B cell (primary cell): ENCODE measurements around the gene TEX52. TPM values are rescaled to one million over a fixed set of nuclear protein-coding genes. Genes with fewer than 3 reads are reported as not detected.
A peak's percentile ranks its signal among the peaks of the same experiment; 100 is the strongest.

Experiments
- ATAC-seq: fragments of 200-7000 bp; cut with Tn5 transposase; one replicate; pipeline ENCODE4 v1.10.0; 2021; ENCODE audit warnings: low read depth, mild to moderate bottlenecking, moderate number of reproducible peaks, moderate library complexity
- CTCF ChIA-PET: fragments of 350-600 bp; sonication (Branson Sonifier 250); formaldehyde crosslinking; loops from one replicate; lab custom pipeline; 2021; ENCODE audit warnings: antibody characterized with exemption, inconsistent platforms; lab: Charles Lee
- POLR2A ChIA-PET: fragments of 350-600 bp; sonication (Branson Sonifier 250); formaldehyde crosslinking; loops from one replicate; lab custom pipeline; 2021; ENCODE audit warnings: antibody characterized with exemption; lab: Charles Lee
- DNase-seq: peaks from one replicate; pipeline ENCODE4 v3.0.0; 2013
- H2AFZ ChIP-seq: 2 replicates; pipeline ENCODE4 v1.6.1; 2012; ENCODE audit warnings: mild to moderate bottlenecking, low read depth, low read length; ENCODE audit not compliant: insufficient read depth, poor library complexity, severe bottlenecking
- H3K27ac ChIP-seq, 2 donors: 1 replicate in 1 of 2; 2 replicates in 1 of 2; pipeline ENCODE4 v1.5.1; 2012 to 2013; ENCODE audit warnings: low read length in 2 of 2, mild to moderate bottlenecking in 2 of 2, moderate library complexity in 1 of 2
- H3K27me3 ChIP-seq, 4 experiments: fragments of 200-600 bp in 1 of 4; sonication (generic) in 1 of 4; replicated peaks in 1 of 4; 1 replicate in 2 of 4; 2 replicates in 2 of 4; pipeline versions ENCODE4 v1.6.1 to v1.7.0; 2013 to 2016; ENCODE audit warnings: low read length in 3 of 4, mild to moderate bottlenecking in 2 of 4, mixed read lengths in 1 of 4, moderate library complexity in 1 of 4; ENCODE audit not compliant: insufficient read depth in 4 of 4, control insufficient read depth in 3 of 4; ENCODE audit errors: control extremely low read depth in 1 of 4
- H3K36me3 ChIP-seq, 2 experiments: replicated peaks in 1 of 2; 1 replicate in 1 of 2; 2 replicates in 1 of 2; pipeline versions ENCODE4 v1.6.1 to v1.7.1; 2013; ENCODE audit warnings: low read length in 1 of 2; ENCODE audit not compliant: insufficient read depth in 2 of 2, control insufficient read depth in 1 of 2; ENCODE audit errors: control extremely low read depth in 1 of 2, extremely low read depth in 1 of 2
- H3K4me1 ChIP-seq, 2 donors: fragments of 200-600 bp in 1 of 2; sonication (generic) in 1 of 2; 1 replicate in 1 of 2; 2 replicates in 1 of 2; pipeline versions ENCODE4 v1.5.1 to v1.6.1; 2013 to 2017; ENCODE audit warnings: low read length in 2 of 2; ENCODE audit not compliant: control insufficient read depth in 2 of 2, insufficient read depth in 2 of 2
- H3K4me2 ChIP-seq: replicated peaks from 2 replicates; pipeline ENCODE3; 2012; ENCODE audit warnings: mild to moderate bottlenecking, low read depth, low read length; ENCODE audit not compliant: poor library complexity, severe bottlenecking
- H3K4me3 ChIP-seq, 5 experiments: fragments of 200-600 bp in 1 of 5; sonication (generic) in 1 of 5; 1 replicate in 3 of 5; 2 replicates in 2 of 5; pipeline versions ENCODE4 v1.5.1 to v1.7.0; 2011 to 2016; ENCODE audit warnings: low read length in 4 of 5, mild to moderate bottlenecking in 4 of 5, low read depth in 2 of 5, control low read depth in 1 of 5, moderate library complexity in 1 of 5; ENCODE audit not compliant: insufficient read depth in 1 of 5; ENCODE audit errors: control extremely low read depth in 1 of 5, extremely low read depth in 1 of 5
- H3K79me2 ChIP-seq: fragments of 200-600 bp; sonication (generic); one replicate; pipeline ENCODE4 v1.6.0; 2016; ENCODE audit warnings: low read length; ENCODE audit not compliant: control insufficient read depth, insufficient read depth
- H3K9ac ChIP-seq: fragments of 200-600 bp; sonication (generic); 2 replicates; pipeline ENCODE4 v1.6.1; 2017; ENCODE audit warnings: mild to moderate bottlenecking, low read length, moderate library complexity
- H3K9me3 ChIP-seq, 3 donors: one replicate each; pipeline versions ENCODE4 v1.6.1 to v1.7.1; 2013; ENCODE audit warnings: low read length in 2 of 3; ENCODE audit not compliant: control insufficient read depth in 2 of 3, insufficient read depth in 1 of 3; ENCODE audit errors: control extremely low read depth in 1 of 3
- H4K20me1 ChIP-seq: 2 replicates; pipeline ENCODE4 v1.6.0; 2012; ENCODE audit warnings: mild to moderate bottlenecking, low read length; ENCODE audit not compliant: insufficient read depth, control insufficient read depth, poor library complexity, severe bottlenecking
- H3K27ac Mint-ChIP-seq: one replicate; pipeline ENCODE4 v1.8.0; 2021; ENCODE audit warnings: mixed read lengths
- H3K27me3 Mint-ChIP-seq: one replicate; pipeline ENCODE4 v1.8.0; 2021; ENCODE audit warnings: mixed read lengths
- H3K4me1 Mint-ChIP-seq: one replicate; pipeline ENCODE4 v1.8.0; 2021; ENCODE audit warnings: mixed read lengths
- H3K4me3 Mint-ChIP-seq: one replicate; pipeline ENCODE4 v1.8.0; 2021; ENCODE audit warnings: mixed read lengths
- H3K9me3 Mint-ChIP-seq: one replicate; pipeline ENCODE4 v1.8.0; 2022; ENCODE audit warnings: mixed read lengths; ENCODE audit not compliant: insufficient read depth
- EZH2 ChIP-seq: IDR thresholded peaks from 2 replicates; pipeline ENCODE4 v1.6.1; 2012; ENCODE audit warnings: borderline replicate concordance, low read depth, mild to moderate bottlenecking, moderate library complexity, low read length; ENCODE audit not compliant: insufficient read depth, poor library complexity, severe bottlenecking
- WGBS: methylation state at CpG from one replicate; pipeline ENCODE4 v1.1.5; 2013; ENCODE audit warnings: missing lambda C conversion rate; ENCODE audit not compliant: insufficient coverage; 5-methylcytosine and 5-hydroxymethylcytosine counted together
- intact Hi-C: fragments of 100-400 bp; cut with micrococcal nuclease; formaldehyde crosslinking; loops from one replicate; pipeline ENCODE4 v1.10.0; 2022
- polyA plus RNA-seq: library from polyadenylated mRNA; depleted of rRNA; stranded (reverse); fragments of >200 nt; gene quantifications from 2 replicates; pipeline ENCODE4 v1.2.3, GENCODE V29; 2012
- total RNA-seq, 2 donors: library from RNA; stranded (reverse); fragments of 120-200 nt in 1 of 2; gene quantifications; 1 replicate in 1 of 2; 2 replicates in 1 of 2; pipeline versions ENCODE4 v1.2.3 to v1.2.4, GENCODE V29; 2013 to 2022
- TF ChIP-seq, protein P1 (sequence below): fragments of 200-600 bp; IDR thresholded peaks from one replicate; pipeline ENCODE4 v1.8.0; 2022; ENCODE audit warnings: antibody characterized with exemption, mild to moderate bottlenecking

Gene TEX52
- total and polyA plus RNA-seq, 2 donors (not counting 1 experiment from before 2014, with no cell fraction given): not detected

DNA sequence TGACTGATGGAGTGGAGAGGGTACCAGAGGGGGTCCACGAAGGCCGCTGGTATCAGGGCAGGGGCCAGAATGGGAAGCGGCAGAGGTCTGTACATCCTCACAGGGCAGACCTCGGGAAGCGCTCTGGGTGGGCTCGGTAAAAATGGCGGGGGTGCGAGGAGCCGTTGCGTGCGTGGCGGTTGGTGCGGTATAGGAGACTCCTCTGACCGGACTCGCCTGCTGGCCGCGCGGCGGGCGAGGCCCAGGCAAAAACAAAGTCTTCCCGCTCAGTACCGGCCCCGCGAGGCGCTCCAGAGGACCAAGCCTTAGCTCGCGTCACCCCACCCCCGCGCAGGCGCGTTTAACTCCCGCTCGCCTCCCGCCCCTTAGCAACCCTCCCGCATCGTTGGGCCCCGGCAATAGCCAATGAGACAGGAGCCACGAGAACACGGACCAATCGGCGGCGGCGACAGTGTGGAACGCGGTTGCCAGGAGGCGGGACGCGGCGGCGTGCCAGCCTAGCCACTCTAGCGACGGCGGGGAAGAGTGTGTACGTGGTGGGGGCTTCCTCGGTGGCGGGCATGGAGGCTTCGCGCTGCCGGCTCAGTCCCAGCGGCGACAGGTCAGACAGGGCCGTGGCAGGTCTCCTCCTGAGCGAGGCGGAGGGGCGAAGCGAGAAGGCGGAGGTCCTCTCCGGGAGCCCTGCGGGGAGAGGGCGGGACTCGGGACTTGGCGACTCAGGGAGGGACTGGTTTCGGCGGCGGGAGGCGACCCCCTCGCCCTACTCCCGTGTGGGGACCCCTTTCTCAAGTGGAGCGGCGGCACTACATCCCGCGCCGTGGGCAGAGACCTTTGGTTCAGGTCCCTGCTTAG lies 33.8 kb upstream of the TEX52 start, which contains the start of gene TULP3:
Gene TULP3 (plus strand): TSS at position 504 of the 852 bp plus-strand sequence. CDS start 57 bp downstream, at position 561.
- Histone ChIP-seq H3K4me3 (peak within 1 kb of the TSS; percentile 65 to 99 (median 85)), H3K79me2 (peaks cover 20% of the 10 kb centered on the region), H3K4me2 (peak within 1 kb of the TSS; percentile 95), H3K9ac (peak within 1 kb of the TSS; percentile 90), H3K27me3 (no peaks in the 10 kb centered on the region), H3K27ac (peak within 1 kb of the TSS; percentile 60 to 89), H4K20me1 (no peaks in the 10 kb centered on the region), H3K4me1 (peaks cover 5 to 12% of the 10 kb centered on the region in 2 donors), H3K9me3 (peaks cover 0 to under 1% (median 0%) of the 10 kb centered on the region in 3 donors), H3K36me3 (no peaks in the 10 kb centered on the region), H2AFZ (peak within 1 kb of the TSS; percentile 94)
- Mint-ChIP-seq H3K4me3 (peak within 1 kb of the TSS; percentile 94), H3K27me3 (no peaks in the 10 kb centered on the region), H3K27ac (peak within 1 kb of the TSS; percentile 93), H3K9me3 (no peaks in the 10 kb centered on the region), H3K4me1 (peaks cover 26% of the 10 kb centered on the region)
- no peak for TF ChIP-seq EZH2
- TF ChIP-seq, protein P1, sequence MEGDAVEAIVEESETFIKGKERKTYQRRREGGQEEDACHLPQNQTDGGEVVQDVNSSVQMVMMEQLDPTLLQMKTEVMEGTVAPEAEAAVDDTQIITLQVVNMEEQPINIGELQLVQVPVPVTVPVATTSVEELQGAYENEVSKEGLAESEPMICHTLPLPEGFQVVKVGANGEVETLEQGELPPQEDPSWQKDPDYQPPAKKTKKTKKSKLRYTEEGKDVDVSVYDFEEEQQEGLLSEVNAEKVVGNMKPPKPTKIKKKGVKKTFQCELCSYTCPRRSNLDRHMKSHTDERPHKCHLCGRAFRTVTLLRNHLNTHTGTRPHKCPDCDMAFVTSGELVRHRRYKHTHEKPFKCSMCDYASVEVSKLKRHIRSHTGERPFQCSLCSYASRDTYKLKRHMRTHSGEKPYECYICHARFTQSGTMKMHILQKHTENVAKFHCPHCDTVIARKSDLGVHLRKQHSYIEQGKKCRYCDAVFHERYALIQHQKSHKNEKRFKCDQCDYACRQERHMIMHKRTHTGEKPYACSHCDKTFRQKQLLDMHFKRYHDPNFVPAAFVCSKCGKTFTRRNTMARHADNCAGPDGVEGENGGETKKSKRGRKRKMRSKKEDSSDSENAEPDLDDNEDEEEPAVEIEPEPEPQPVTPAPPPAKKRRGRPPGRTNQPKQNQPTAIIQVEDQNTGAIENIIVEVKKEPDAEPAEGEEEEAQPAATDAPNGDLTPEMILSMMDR: no peak
- peak; percentile 98 for ATAC-seq
- POLR2A ChIA-PET: interaction anchor here (0.5 to 2.2 kb wide), 5 partner anchors 10 to 96 kb away, joined by 3 to 7 read pairs (median 3); partner anchors contain the start of genes FKBP4, FOXM1 and RHNO1
- DNase-seq: peak; percentile 98
- intact Hi-C loops: loop anchor here (1.0 to 5.0 kb wide), 6 partner anchors 13 to 1432 kb away; partner anchors contain the start of genes CRACR2A, FKBP4, FOXM1 and RHNO1
- CTCF ChIA-PET: interaction anchor here (0.8 to 1.7 kb wide), 2 partner anchors 78 to 107 kb away, joined by 3 to 6 read pairs; partner anchors contain the start of gene ITFG2
- WGBS: under 1% methylated on average over 83 of the region's 83 CpGs
